ENCODE measurements around the gene ANKRD55. TPM values are rescaled to one million over a fixed set of nuclear protein-coding genes. Genes with fewer than 3 reads are reported as not detected.
"Not testable (repeated sequence)": the region's sequence is repeated elsewhere in the genome, so short reads cannot be mapped to it uniquely, and the experiment has no call there.

Gene ANKRD55
- total RNA-seq, 1 experiment from 2014 or later = not detected

DNA sequence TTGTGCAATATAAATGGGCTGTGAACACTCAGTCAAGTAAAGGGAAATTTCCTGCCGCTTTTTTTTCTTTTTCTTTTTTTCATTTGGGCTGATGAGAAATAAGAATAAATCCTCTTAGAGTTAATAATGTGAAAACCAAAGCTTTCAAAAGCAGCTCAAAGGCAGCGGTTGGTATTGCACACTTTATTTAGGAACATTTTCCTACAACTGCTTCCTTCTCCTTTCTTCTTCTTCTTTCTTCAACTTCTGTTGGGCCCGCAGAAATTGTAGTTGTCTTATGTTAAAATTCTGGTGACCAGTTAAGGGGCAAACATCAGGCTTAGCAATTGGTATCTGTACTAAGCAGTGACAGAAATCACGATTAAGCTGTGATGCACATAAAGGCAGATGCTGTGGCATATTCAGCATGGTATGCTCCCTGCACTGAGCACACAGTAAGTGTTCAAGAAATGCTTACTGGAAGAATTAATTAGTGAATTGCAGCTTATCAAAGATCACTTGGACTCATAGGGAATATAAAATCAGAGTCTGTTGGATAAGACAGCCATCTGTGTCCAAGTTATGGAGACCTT, 85.4 kb downstream of the ANKRD55 start:
- no peak for DNase-seq
- Histone ChIP-seq H3K27me3 (no peaks in the 10 kb centered on the region), H3K36me3 (no peaks in the 10 kb centered on the region), H3K9me3 (no peaks in the 10 kb centered on the region), H3K4me3 (no peak overlapping the region)

- DNase-seq = no peak
- H3K36me3 ChIP-seq = no peaks in the 10 kb centered on the region
- no peak overlapping the region for H3K4me3 ChIP-seq
- no peaks in the 10 kb centered on the region for H3K27me3 ChIP-seq
- H3K9me3 ChIP-seq = no peaks in the 10 kb centered on the region
Measured at GRCh38 chr5:56147106-56147505, 86.0 kb downstream of the ANKRD55 start.

GRCh38 chr5:56146674-56147073, 86.5 kb downstream of the ANKRD55 start:
- H3K9me3 ChIP-seq = no peaks in the 10 kb centered on the region

DNA sequence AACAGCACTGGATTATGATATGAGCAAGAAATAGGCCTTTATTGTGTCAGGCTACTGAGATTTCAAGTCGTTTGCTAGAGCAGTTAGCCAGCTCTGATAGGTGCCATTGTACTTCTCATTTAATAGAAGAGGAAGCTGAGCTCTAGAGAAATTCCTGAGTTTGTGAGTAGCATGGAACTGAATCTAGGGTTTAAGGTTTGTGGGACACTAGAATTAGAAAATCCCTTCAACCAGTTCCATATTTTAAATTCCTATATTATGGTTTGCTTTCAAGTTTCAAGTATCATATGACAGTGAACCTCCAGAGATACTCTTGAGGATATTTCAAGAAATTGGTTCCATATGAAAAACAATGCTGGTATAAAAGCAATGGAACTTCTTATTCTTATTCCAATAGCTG, 87.6 kb downstream of the ANKRD55 start:
- DNase-seq = no peak
- Histone ChIP-seq H3K27me3 (no peaks in the 10 kb centered on the region), H3K4me3 (no peak overlapping the region), H3K9me3 (no peaks in the 10 kb centered on the region), H3K36me3 (no peaks in the 10 kb centered on the region)

More at GRCh38 chr5:56146674-56147073, 86.5 kb downstream of the ANKRD55 start:
- DNase-seq = no peak
- Histone ChIP-seq H3K4me3 (no peak overlapping the region), H3K36me3 (no peaks in the 10 kb centered on the region), H3K27me3 (no peaks in the 10 kb centered on the region)

- Histone ChIP-seq H3K4me3 (no peak overlapping the region), H3K36me3 (no peaks in the 10 kb centered on the region), H3K27me3 (no peaks in the 10 kb centered on the region), H3K9me3 (no peaks in the 10 kb centered on the region)
- DNase-seq = no peak
Measured at GRCh38 chr5:56145106-56145505, 88.0 kb downstream of the ANKRD55 start.

GRCh38 chr5:56144211-56144610, 88.9 kb downstream of the ANKRD55 start:
- no peak for DNase-seq
- no peak overlapping the region for H3K4me3 ChIP-seq
- H3K9me3 ChIP-seq = no peaks in the 10 kb centered on the region
- no peaks in the 10 kb centered on the region for H3K27me3 ChIP-seq
- no peaks in the 10 kb centered on the region for H3K36me3 ChIP-seq

GRCh38 chr5:56143373-56143714, 89.8 kb downstream of the ANKRD55 start:
- Histone ChIP-seq H3K27me3 (no peaks in the 10 kb centered on the region), H3K36me3 (no peaks in the 10 kb centered on the region), H3K9me3 (no peaks in the 10 kb centered on the region), H3K4me3 (no peak overlapping the region)
- DNase-seq = no peak

- Histone ChIP-seq H3K4me3 (no peak overlapping the region), H3K9me3 (no peaks in the 10 kb centered on the region), H3K36me3 (no peaks in the 10 kb centered on the region), H3K27me3 (no peaks in the 10 kb centered on the region)
- DNase-seq = no peak
Measured at GRCh38 chr5:56142614-56143372, 90.3 kb downstream of the ANKRD55 start.

- DNase-seq = no peak
- Histone ChIP-seq H3K27me3 (no peaks in the 10 kb centered on the region), H3K36me3 (no peaks in the 10 kb centered on the region), H3K4me3 (no peak overlapping the region), H3K9me3 (no peaks in the 10 kb centered on the region)
Measured at GRCh38 chr5:56142233-56142613, 90.9 kb downstream of the ANKRD55 start.

DNA sequence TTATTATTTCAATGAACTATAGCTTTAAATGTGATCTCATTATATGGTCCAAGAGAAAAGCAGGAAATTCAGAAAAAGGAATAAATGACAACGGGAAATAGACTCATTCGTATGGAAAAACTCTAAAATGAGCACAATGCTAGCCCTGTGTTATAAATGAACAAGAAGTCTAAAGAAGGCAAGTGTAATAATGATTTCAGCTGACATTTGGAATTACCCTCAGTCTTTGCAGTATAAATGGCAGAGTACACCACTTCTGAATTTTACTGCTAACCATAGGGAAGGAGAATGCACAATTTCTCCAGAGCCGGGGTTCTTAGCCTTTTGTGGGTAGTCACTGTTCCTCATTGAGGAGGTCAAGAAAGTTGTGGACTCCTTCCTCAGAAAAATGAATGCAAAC, 93.1 kb downstream of the ANKRD55 start:
- H3K36me3 ChIP-seq = no peaks in the 10 kb centered on the region
- H3K4me3 ChIP-seq = no peak overlapping the region
- H3K27me3 ChIP-seq = no peaks in the 10 kb centered on the region
- no peaks in the 10 kb centered on the region for H3K9me3 ChIP-seq
- no peak for DNase-seq

DNA sequence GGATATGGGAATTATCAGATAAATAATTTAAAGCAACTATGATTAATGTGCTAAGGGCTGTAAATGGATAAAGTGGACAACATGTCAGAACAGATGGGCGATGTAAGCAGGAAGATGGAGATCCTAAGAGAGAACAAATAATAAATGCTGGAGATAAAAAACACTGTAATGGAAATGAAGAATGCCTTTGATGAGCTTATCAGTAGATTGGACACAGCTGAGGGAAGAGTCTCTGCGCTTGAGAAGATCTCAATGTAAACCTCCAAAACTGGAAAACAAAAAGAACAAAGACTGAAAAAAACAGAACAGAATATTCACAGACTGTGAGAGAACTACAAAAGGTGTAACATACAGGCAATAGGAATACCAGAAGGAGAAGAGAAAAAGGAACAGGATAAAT, 102.5 kb downstream of the ANKRD55 start:
- peaks cover 9% of the 10 kb centered on the region for H3K9me3 ChIP-seq
- H3K4me3 ChIP-seq = no peak overlapping the region
- H3K36me3 ChIP-seq = no peaks in the 10 kb centered on the region; the same call in 1 of the 2 replicates
- H3K27me3 ChIP-seq = no peaks in the 10 kb centered on the region
- DNase-seq = no peak

GRCh38 chr5:56129288-56129687, 103.8 kb downstream of the ANKRD55 start:
- Histone ChIP-seq H3K4me3 (no peak overlapping the region), H3K9me3 (peaks cover 8% of the 10 kb centered on the region), H3K36me3 (no peaks in the 10 kb centered on the region; the same call in 1 of the 2 replicates), H3K27me3 (no peaks in the 10 kb centered on the region)
- DNase-seq = no peak

GRCh38 chr5:56128113-56128512, 105.0 kb downstream of the ANKRD55 start:
- no peaks in the 10 kb centered on the region for H3K27me3 ChIP-seq
- H3K36me3 ChIP-seq = no peaks in the 10 kb centered on the region; the same call in 1 of the 2 replicates
- peaks cover 8% of the 10 kb centered on the region for H3K9me3 ChIP-seq
- DNase-seq = no peak
- no peak overlapping the region for H3K4me3 ChIP-seq

- Histone ChIP-seq H3K9me3 (peaks cover 6% of the 10 kb centered on the region), H3K27me3 (no peaks in the 10 kb centered on the region), H3K4me3 (no peak overlapping the region), H3K36me3 (no peaks in the 10 kb centered on the region; the same call in 1 of the 2 replicates)
- DNase-seq = no peak
Measured at GRCh38 chr5:56126487-56127179, 106.5 kb downstream of the ANKRD55 start.

- DNase-seq = peak; percentile 98
- H3K9me3 ChIP-seq = no peaks in the 10 kb centered on the region
- no peak overlapping the region for H3K4me3 ChIP-seq
- H3K27me3 ChIP-seq = no peaks in the 10 kb centered on the region
- no peaks in the 10 kb centered on the region; the same call in 1 of the 2 replicates for H3K36me3 ChIP-seq
Measured at GRCh38 chr5:56123531-56124243, 109.4 kb downstream of the ANKRD55 start.

- not testable (repeated sequence) for H3K4me3 ChIP-seq, H3K27me3 ChIP-seq, H3K36me3 ChIP-seq, H3K9me3 ChIP-seq, DNase-seq
Measured at GRCh38 chr5:56122360-56122985, 110.7 kb downstream of the ANKRD55 start.

- DNase-seq = no peak
- no peaks in the 10 kb centered on the region for H3K36me3 ChIP-seq
- H3K9me3 ChIP-seq = no peaks in the 10 kb centered on the region
- H3K4me3 ChIP-seq = no peak overlapping the region
- H3K27me3 ChIP-seq = no peaks in the 10 kb centered on the region
Measured at GRCh38 chr5:56119050-56119449, 114.1 kb downstream of the ANKRD55 start.

Data from MG63 (cell line).